HepG2 (cell line): ENCODE data around the gene DCLRE1B. TPM values are rescaled to one million over a fixed set of nuclear protein-coding genes. Genes with fewer than 3 reads are reported as not detected.

ENCODE experiments used
- CHCHD3 ChIP-seq: sonication (generic); formaldehyde crosslinking; IDR thresholded peaks from 2 replicates; pipeline ENCODE4 v1.8.0; 2022; ENCODE audit warnings: mild to moderate bottlenecking, missing genetic modification reagents, moderate library complexity
- DNMT3B ChIP-seq: conservative IDR thresholded peaks from 2 replicates; pipeline ENCODE4 v1.6.1; 2016; ENCODE audit warnings: missing biosample characterization, control low read depth
- ETV5 ChIP-seq: IDR thresholded peaks from 2 replicates; pipeline ENCODE4 v1.6.1; 2018; ENCODE audit warnings: missing biosample characterization, missing genetic modification reagents, inconsistent platforms, borderline replicate concordance
- FUBP1 ChIP-seq: sonication (generic); formaldehyde crosslinking; IDR thresholded peaks from 2 replicates; pipeline ENCODE4 v1.5.1; 2020; ENCODE audit warnings: missing genetic modification reagents, mild to moderate bottlenecking, borderline replicate concordance
- GFI1 ChIP-seq: sonication (generic); formaldehyde crosslinking; IDR thresholded peaks from 2 replicates; pipeline ENCODE4 v1.5.0; 2020; ENCODE audit warnings: missing genetic modification reagents, mild to moderate bottlenecking, borderline replicate concordance
- ISL2 ChIP-seq: sonication (generic); formaldehyde crosslinking; IDR thresholded peaks from 2 replicates; pipeline ENCODE4 v1.5.0; 2020; ENCODE audit warnings: missing genetic modification reagents
- PRDM4 ChIP-seq: sonication (generic); formaldehyde crosslinking; IDR thresholded peaks from 2 replicates; pipeline ENCODE4 v1.9.0; 2021; ENCODE audit warnings: missing genetic modification reagents, borderline replicate concordance
- ZBTB20 ChIP-seq: sonication (generic); formaldehyde crosslinking; IDR thresholded peaks from 2 replicates; pipeline ENCODE4 v1.8.1; 2023; ENCODE audit warnings: missing genetic modification reagents, low read depth, mild to moderate bottlenecking, borderline replicate concordance
- ZBTB42 ChIP-seq: sonication (generic); formaldehyde crosslinking; IDR thresholded peaks from 2 replicates; pipeline ENCODE4 v1.5.0; 2020; ENCODE audit warnings: mild to moderate bottlenecking, missing genetic modification reagents
- ZFP91 ChIP-seq: sonication (generic); formaldehyde crosslinking; IDR thresholded peaks from 2 replicates; pipeline ENCODE4 v1.9.0; 2022; ENCODE audit warnings: missing genetic modification reagents, mild to moderate bottlenecking, borderline replicate concordance
- ZNF136 ChIP-seq: sonication (generic); formaldehyde crosslinking; IDR thresholded peaks from 2 replicates; pipeline ENCODE4 v1.8.1; 2022; ENCODE audit warnings: low read depth, mild to moderate bottlenecking, moderate library complexity, missing genetic modification reagents
- ZNF275 ChIP-seq: sonication (generic); formaldehyde crosslinking; IDR thresholded peaks from 2 replicates; pipeline ENCODE4 v1.8.0; 2022; ENCODE audit warnings: missing genetic modification reagents, mild to moderate bottlenecking, inconsistent platforms, borderline replicate concordance
- ZNF282 ChIP-seq: fragments of 450-650 bp; IDR thresholded peaks from 2 replicates; pipeline ENCODE4 v1.6.1; 2018; ENCODE audit not compliant: partially characterized antibody
- ZNF3 ChIP-seq: IDR thresholded peaks from 2 replicates; pipeline ENCODE4 v1.7.0; 2017; ENCODE audit warnings: inconsistent platforms
- ZNF367 ChIP-seq: sonication (generic); formaldehyde crosslinking; IDR thresholded peaks from 2 replicates; pipeline ENCODE4 v1.4.0; 2020; ENCODE audit warnings: missing genetic modification reagents, borderline replicate concordance
- ZNF556 ChIP-seq: sonication (generic); formaldehyde crosslinking; IDR thresholded peaks from 2 replicates; pipeline ENCODE4 v1.4.0; 2020; ENCODE audit warnings: mild to moderate bottlenecking, missing genetic modification reagents, borderline replicate concordance
- ZNF580 ChIP-seq: IDR thresholded peaks from 2 replicates; pipeline ENCODE4 v1.6.1; 2016; ENCODE audit warnings: low read depth, borderline replicate concordance
- ZSCAN20 ChIP-seq: sonication (generic); formaldehyde crosslinking; IDR thresholded peaks from 2 replicates; pipeline ENCODE4 v1.4.0; 2020; ENCODE audit warnings: missing genetic modification reagents, mild to moderate bottlenecking, borderline replicate concordance
- polyA plus RNA-seq, 8 experiments: library from polyadenylated mRNA; depleted of rRNA in 3 of 8; stranded (reverse) in 7 of 8; unstranded in 1 of 8; fragments of >200 nt; fragmentation: Illumina TruSeq in 4 of 8; extraction: Trizol in 4 of 8; gene quantifications; 2 replicates each; pipeline versions ENCODE4 v1.2.1 to v1.2.3, GENCODE V29; 2011 to 2016; ENCODE audit warnings: low read depth in 4 of 8, missing spikeins in 1 of 8, mixed read lengths in 1 of 8; ENCODE audit not compliant: insufficient read depth in 1 of 8
- total RNA-seq, 5 experiments: library from RNA; depleted of rRNA; stranded (reverse); fragments of >200 nt; fragmentation: Illumina TruSeq; extraction: Trizol; gene quantifications; 2 replicates each; pipeline ENCODE4 v1.2.3, GENCODE V29; 2016; ENCODE audit warnings: low read depth in 1 of 5

DCLRE1B gene
- total and polyA plus RNA-seq, 2 of the 13 experiments (the other 11 are each of a cell fraction or from before 2014, with no cell fraction given): 2.7 to 8.0 TPM

- no peak for TF ChIP-seq ZNF282
- no peak; the same call in 1 of the 2 replicates for TF ChIP-seq DNMT3B (CRISPR knock-in tag)
- TF ChIP-seq PRDM4 (CRISPR knock-in tag): no peak
- no peak for TF ChIP-seq ZSCAN20 (CRISPR knock-in tag)
- TF ChIP-seq ETV5 (CRISPR knock-in tag): no peak; the same call in 1 of the 2 replicates
- no peak for TF ChIP-seq ZNF367 (CRISPR knock-in tag)
- peak; percentile 32; the same call in 1 of the 2 replicates for TF ChIP-seq ZNF275 (CRISPR knock-in tag)
- TF ChIP-seq GFI1 (CRISPR knock-in tag): peak; percentile 81
- peak; percentile 39; the same call in 1 of the 2 replicates for TF ChIP-seq ZNF136 (CRISPR knock-in tag)
- peak; percentile 96 for TF ChIP-seq ZFP91
- TF ChIP-seq ZBTB20: peak; percentile 61; the same call in 1 of the 2 replicates
- TF ChIP-seq ZBTB42: no peak
- no peak for TF ChIP-seq ZNF580 (CRISPR knock-in tag)
- no peak for TF ChIP-seq CHCHD3
- TF ChIP-seq ZNF3 (CRISPR knock-in tag): no peak
- TF ChIP-seq ZNF556: no peak
- TF ChIP-seq ISL2 (CRISPR knock-in tag): peak; percentile 22; the same call in 1 of the 2 replicates
- no peak for TF ChIP-seq FUBP1 (CRISPR knock-in tag)
Observed at GRCh38 chr1:113904674-113905434, at the start of gene DCLRE1B, which contains the start of gene AP4B1 (continued).
